K562 (cell line): Measurements from ENCODE around the gene KRT83. TPM values are rescaled to one million over a fixed set of nuclear protein-coding genes. Genes with fewer than 3 reads are reported as not detected.

ENCODE experiments used
- ATAC-seq: fragments of 200-7000 bp; cut with Tn5 transposase; 3 replicates; pipeline ENCODE4 v1.9.1; 2020; ENCODE audit warnings: moderate library complexity
- BruUV-seq: library from RNA; stranded (reverse); fragments of 400-500 nt; replicated peaks from 2 replicates; lab custom pipeline; 2021; lab: Mats Ljungman, UMichigan
- CTCF ChIA-PET: fragments of 300-600 bp; formaldehyde crosslinking; extraction: SDS; loops from one replicate; lab custom pipeline; 2021; ENCODE audit warnings: low intra/inter-chr PET ratio; lab: Yijun Ruan, JAX
- POLR2A ChIA-PET: fragments of 300-600, 350-650 bp; sonication (Branson Sonifier 250); formaldehyde crosslinking; extraction: SDS; loops from one replicate; lab custom pipeline; 2021; ENCODE audit warnings: antibody characterized with exemption, inconsistent platforms; lab: Yijun Ruan, JAX
- DNase-seq, 4 experiments: peaks; one replicate each; pipeline versions ENCODE4 v3.0.0 to v3.0.0-alpha.2; 2011 to 2018; ENCODE audit warnings: low spot score in 3 of 4, mixed read lengths in 3 of 4; ENCODE audit errors: extremely low read depth in 1 of 4
- FAIRE-seq: peaks from 2 replicates; lab custom pipeline; 2011; peaks lifted over from hg19 to GRCh38; lab: Jason Lieb, UNC
- H2AFZ ChIP-seq: 2 replicates; pipeline ENCODE4 v1.6.0; 2011; ENCODE audit warnings: low read depth, low read length, control low read depth, inconsistent platforms
- H3K27ac ChIP-seq: fragments of 200-600 bp; 3 replicates; pipeline ENCODE4 v1.8.0; 2011; ENCODE audit warnings: low read depth, mild to moderate bottlenecking, control low read depth, inconsistent platforms, low read length, moderate library complexity, mixed read lengths; ENCODE audit errors: extremely low read depth
- H3K27me3 ChIP-seq, 2 experiments: fragments of 300-600 bp in 1 of 2; 2 replicates in 1 of 2; 3 replicates in 1 of 2; pipeline versions ENCODE4 v1.6.0 to v1.8.0; 2011; ENCODE audit warnings: inconsistent platforms in 2 of 2, low read length in 2 of 2, mild to moderate bottlenecking in 1 of 2, mixed read lengths in 1 of 2, moderate library complexity in 1 of 2; ENCODE audit not compliant: control insufficient read depth in 2 of 2, insufficient read depth in 2 of 2
- H3K36me3 ChIP-seq: fragments of 300-600 bp; 3 replicates; pipeline ENCODE4 v1.8.0; 2011; ENCODE audit warnings: mild to moderate bottlenecking, low read length, inconsistent platforms; ENCODE audit not compliant: control insufficient read depth, insufficient read depth
- H3K4me1 ChIP-seq, 2 experiments: fragments of 200-600 bp in 1 of 2; replicated peaks in 1 of 2; 2 replicates in 1 of 2; 3 replicates in 1 of 2; pipeline versions ENCODE4 v1.5.1 to v1.8.0; 2011; ENCODE audit warnings: inconsistent platforms in 2 of 2, low read length in 2 of 2, mild to moderate bottlenecking in 1 of 2, mixed read lengths in 1 of 2, moderate library complexity in 1 of 2; ENCODE audit not compliant: control insufficient read depth in 2 of 2, insufficient read depth in 2 of 2
- H3K4me2 ChIP-seq: 2 replicates; pipeline ENCODE4 v1.6.1; 2011; ENCODE audit warnings: low read length, control low read depth, inconsistent platforms, mixed read lengths; ENCODE audit not compliant: insufficient read depth
- H3K4me3 ChIP-seq: fragments of 200-600 bp; sonication (generic), shearing (Covaris generic); 2 replicates; pipeline ENCODE4 v1.5.1; 2016; ENCODE audit warnings: control low read depth, inconsistent platforms
- H3K79me2 ChIP-seq: fragments of 200-600 bp; 3 replicates; pipeline ENCODE4 v1.8.0; 2011; ENCODE audit warnings: low read length, inconsistent platforms; ENCODE audit not compliant: control insufficient read depth, insufficient read depth
- H3K9ac ChIP-seq, 2 experiments: 2 replicates each; pipeline versions ENCODE4 v1.6.0 to v1.6.1; 2011; ENCODE audit warnings: low read depth in 2 of 2, low read length in 2 of 2, control low read depth in 1 of 2, inconsistent platforms in 1 of 2, mild to moderate bottlenecking in 1 of 2, mixed read lengths in 1 of 2; ENCODE audit not compliant: insufficient read depth in 1 of 2
- H3K9me1 ChIP-seq: one replicate; pipeline ENCODE4 v1.6.0; 2011; ENCODE audit warnings: inconsistent platforms, mild to moderate bottlenecking, low read length, moderate library complexity; ENCODE audit not compliant: control insufficient read depth, insufficient read depth
- H3K9me3 ChIP-seq: replicated peaks from 2 replicates; pipeline ENCODE4 v1.5.1; 2011; ENCODE audit warnings: low read depth, low read length, inconsistent platforms; ENCODE audit not compliant: control insufficient read depth, insufficient read depth
- H4K20me1 ChIP-seq: replicated peaks from 2 replicates; pipeline ENCODE4 v1.6.1; 2011; ENCODE audit warnings: low read length, inconsistent platforms, mixed read lengths; ENCODE audit not compliant: control insufficient read depth, insufficient read depth
- BCOR ChIP-seq: fragments of 450-650 bp; IDR thresholded peaks from 2 replicates; pipeline ENCODE4 v1.6.1; 2016
- EGR1 ChIP-seq: fragments of 450-650 bp; conservative IDR thresholded peaks from 2 replicates; pipeline ENCODE4 v1.6.1; 2017; ENCODE audit warnings: mild to moderate bottlenecking
- HIVEP1 ChIP-seq: fragments of 250-450 bp; sonication (Bioruptor Pico); IDR thresholded peaks from 2 replicates; pipeline ENCODE4 v1.4.0; 2020; ENCODE audit warnings: mild to moderate bottlenecking
- PHTF2 ChIP-seq: fragments of 250-450 bp; sonication (Bioruptor Pico); IDR thresholded peaks from 2 replicates; pipeline ENCODE4 v1.5.0; 2021; ENCODE audit warnings: mild to moderate bottlenecking
- RBM17 ChIP-seq: fragments of 200-400 bp; formaldehyde crosslinking; IDR thresholded peaks from 2 replicates; pipeline ENCODE4 v1.6.1; 2017; ENCODE audit warnings: low read depth, mild to moderate bottlenecking, low read length, borderline replicate concordance
- YBX1 ChIP-seq: fragments of 450-650 bp; IDR thresholded peaks from 2 replicates; pipeline ENCODE4 v1.7.1; 2016; ENCODE audit warnings: mild to moderate bottlenecking
- ZNF384 ChIP-seq: IDR thresholded peaks from 2 replicates; pipeline ENCODE4 v1.6.1; 2012; ENCODE audit warnings: low read depth, low read length, improper control_type of control experiment
- ZNF408 ChIP-seq: fragments of 250-450 bp; sonication (Bioruptor Pico); IDR thresholded peaks from 2 replicates; pipeline ENCODE4 v1.4.0; 2020; ENCODE audit warnings: low read depth, mild to moderate bottlenecking, moderate library complexity
- ZNF696 ChIP-seq: fragments of 250-450 bp; sonication (Bioruptor Pico); conservative IDR thresholded peaks from 2 replicates; pipeline ENCODE4 v1.4.0; 2020; ENCODE audit warnings: mild to moderate bottlenecking, moderate library complexity
- WGBS: fragments of 100-300 bp; shearing (Covaris generic); methylation state at CpG from one replicate; pipeline ENCODE4 v1.1.6; 2016; ENCODE audit warnings: low coverage, mixed read lengths; ENCODE audit not compliant: insufficient coverage; ENCODE audit errors: missing lambda C conversion rate; 5-methylcytosine and 5-hydroxymethylcytosine counted together
- in situ Hi-C: fragments of 300-500 bp; cut with MboI; formaldehyde crosslinking; loops from 4 replicates; pipeline ENCODE4 v1.15.0; 2018; ENCODE audit warnings: inconsistent platforms, mixed read lengths
- intact Hi-C: fragments of 100-400 bp; cut with micrococcal nuclease; formaldehyde crosslinking; loops from 2 replicates; pipeline ENCODE4 v1.14.2; 2022
- polyA plus RNA-seq, 8 experiments: library from polyadenylated mRNA; depleted of rRNA in 4 of 8; stranded (reverse) in 5 of 8; unstranded in 3 of 8; fragments of >200 nt; fragmentation: Nextera tagmentation in 2 of 8; fragmentation: Illumina TruSeq in 1 of 8; extraction: Ambion mirVana in 2 of 8; extraction: Trizol in 1 of 8; gene quantifications; 2 replicates each; pipeline versions ENCODE4 v1.2.1 to v1.2.3, GENCODE V29; 2011 to 2014; ENCODE audit warnings: inconsistent platforms in 1 of 8, missing spikeins in 1 of 8
- total RNA-seq, 7 experiments: library from RNA; depleted of rRNA in 6 of 7; stranded (reverse); fragments of >200 nt in 6 of 7; fragmentation: Illumina TruSeq in 2 of 7; extraction: Trizol in 2 of 7; gene quantifications; 2 replicates each; pipeline versions ENCODE4 v1.2.1 to v1.2.3, GENCODE V29; 2011 to 2021; ENCODE audit warnings: low replicate concordance in 1 of 7
- TF ChIP-seq, protein P1 (sequence below): fragments of 250-450 bp; sonication (Bioruptor Pico); IDR thresholded peaks from 2 replicates; pipeline ENCODE4 v1.4.0; 2020
- TF ChIP-seq, protein P2 (sequence below): fragments of 450-650 bp; conservative IDR thresholded peaks from 2 replicates; pipeline ENCODE4 v1.6.1; 2016; ENCODE audit warnings: missing genetic modification characterization, low read depth, mild to moderate bottlenecking, missing compliant biosample characterization, moderate library complexity

Gene KRT83
- total and polyA plus RNA-seq, 9 of the 15 experiments (the other 6 are each of a cell fraction or from before 2014, with no cell fraction given): not detected

DNA sequence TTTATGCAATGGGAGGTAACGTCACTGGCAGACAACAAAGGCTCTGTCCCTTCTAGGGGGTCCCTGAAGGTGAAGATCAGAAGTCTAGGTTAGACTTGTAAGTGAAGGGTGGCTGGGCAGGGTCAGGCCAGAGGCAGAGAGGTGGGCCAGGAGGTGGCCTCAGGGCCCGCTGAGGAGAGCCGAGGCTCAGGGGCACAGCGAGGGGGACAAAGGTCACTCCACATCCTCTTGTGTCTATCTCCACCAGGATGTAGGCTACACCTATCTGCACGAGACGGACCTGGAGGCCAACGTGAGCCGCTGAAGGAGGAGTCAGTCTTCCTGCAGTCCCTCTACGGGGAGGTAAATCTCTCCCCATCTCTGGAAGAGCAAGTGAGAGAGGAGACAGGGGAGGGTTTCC is 25.8 kb upstream of the KRT83 start:
- Histone ChIP-seq H3K27ac (no peak overlapping the region), H3K9me3 (no peaks in the 10 kb centered on the region), H3K4me2 (no peak overlapping the region), H3K27me3 (peaks cover 14 to 50% of the 10 kb centered on the region in 2 experiments; a peak in 3 of 5 replicates), H3K4me3 (no peak overlapping the region), H3K4me1 (no peaks in the 10 kb centered on the region), H4K20me1 (no peaks in the 10 kb centered on the region; the same call in 1 of the 2 replicates), H3K9ac (no peak overlapping the region), H3K36me3 (no peaks in the 10 kb centered on the region), H2AFZ (no peak overlapping the region), H3K79me2 (no peaks in the 10 kb centered on the region), H3K9me1 (peaks cover 3% of the 10 kb centered on the region)
- 0% methylated on average over 8 of the region's 9 CpGs for WGBS
- intact Hi-C loops: no loop called here
- ChIA-PET CTCF (no interaction called here), POLR2A (no interaction called here)
- no peak for DNase-seq
- TF ChIP-seq HIVEP1 (no peak), ZNF408 (no peak), EGR1 (no peak), ZNF384 (no peak), BCOR (no peak), PHTF2 (CRISPR knock-in tag) (no peak), YBX1 (no peak), RBM17 (no peak), ZNF696 (no peak)
- TF ChIP-seq, protein P1, sequence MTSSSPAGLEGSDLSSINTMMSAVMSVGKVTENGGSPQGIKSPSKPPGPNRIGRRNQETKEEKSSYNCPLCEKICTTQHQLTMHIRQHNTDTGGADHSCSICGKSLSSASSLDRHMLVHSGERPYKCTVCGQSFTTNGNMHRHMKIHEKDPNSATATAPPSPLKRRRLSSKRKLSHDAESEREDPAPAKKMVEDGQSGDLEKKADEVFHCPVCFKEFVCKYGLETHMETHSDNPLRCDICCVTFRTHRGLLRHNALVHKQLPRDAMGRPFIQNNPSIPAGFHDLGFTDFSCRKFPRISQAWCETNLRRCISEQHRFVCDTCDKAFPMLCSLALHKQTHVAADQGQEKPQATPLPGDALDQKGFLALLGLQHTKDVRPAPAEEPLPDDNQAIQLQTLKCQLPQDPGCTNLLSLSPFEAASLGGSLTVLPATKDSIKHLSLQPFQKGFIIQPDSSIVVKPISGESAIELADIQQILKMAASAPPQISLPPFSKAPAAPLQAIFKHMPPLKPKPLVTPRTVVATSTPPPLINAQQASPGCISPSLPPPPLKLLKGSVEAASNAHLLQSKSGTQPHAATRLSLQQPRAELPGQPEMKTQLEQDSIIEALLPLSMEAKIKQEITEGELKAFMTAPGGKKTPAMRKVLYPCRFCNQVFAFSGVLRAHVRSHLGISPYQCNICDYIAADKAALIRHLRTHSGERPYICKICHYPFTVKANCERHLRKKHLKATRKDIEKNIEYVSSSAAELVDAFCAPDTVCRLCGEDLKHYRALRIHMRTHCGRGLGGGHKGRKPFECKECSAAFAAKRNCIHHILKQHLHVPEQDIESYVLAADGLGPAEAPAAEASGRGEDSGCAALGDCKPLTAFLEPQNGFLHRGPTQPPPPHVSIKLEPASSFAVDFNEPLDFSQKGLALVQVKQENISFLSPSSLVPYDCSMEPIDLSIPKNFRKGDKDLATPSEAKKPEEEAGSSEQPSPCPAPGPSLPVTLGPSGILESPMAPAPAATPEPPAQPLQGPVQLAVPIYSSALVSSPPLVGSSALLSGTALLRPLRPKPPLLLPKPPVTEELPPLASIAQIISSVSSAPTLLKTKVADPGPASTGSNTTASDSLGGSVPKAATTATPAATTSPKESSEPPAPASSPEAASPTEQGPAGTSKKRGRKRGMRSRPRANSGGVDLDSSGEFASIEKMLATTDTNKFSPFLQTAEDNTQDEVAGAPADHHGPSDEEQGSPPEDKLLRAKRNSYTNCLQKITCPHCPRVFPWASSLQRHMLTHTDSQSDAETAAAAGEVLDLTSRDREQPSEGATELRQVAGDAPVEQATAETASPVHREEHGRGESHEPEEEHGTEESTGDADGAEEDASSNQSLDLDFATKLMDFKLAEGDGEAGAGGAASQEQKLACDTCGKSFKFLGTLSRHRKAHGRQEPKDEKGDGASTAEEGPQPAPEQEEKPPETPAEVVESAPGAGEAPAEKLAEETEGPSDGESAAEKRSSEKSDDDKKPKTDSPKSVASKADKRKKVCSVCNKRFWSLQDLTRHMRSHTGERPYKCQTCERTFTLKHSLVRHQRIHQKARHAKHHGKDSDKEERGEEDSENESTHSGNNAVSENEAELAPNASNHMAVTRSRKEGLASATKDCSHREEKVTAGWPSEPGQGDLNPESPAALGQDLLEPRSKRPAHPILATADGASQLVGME (CRISPR knock-in tag): no peak
- TF ChIP-seq, protein P2, sequence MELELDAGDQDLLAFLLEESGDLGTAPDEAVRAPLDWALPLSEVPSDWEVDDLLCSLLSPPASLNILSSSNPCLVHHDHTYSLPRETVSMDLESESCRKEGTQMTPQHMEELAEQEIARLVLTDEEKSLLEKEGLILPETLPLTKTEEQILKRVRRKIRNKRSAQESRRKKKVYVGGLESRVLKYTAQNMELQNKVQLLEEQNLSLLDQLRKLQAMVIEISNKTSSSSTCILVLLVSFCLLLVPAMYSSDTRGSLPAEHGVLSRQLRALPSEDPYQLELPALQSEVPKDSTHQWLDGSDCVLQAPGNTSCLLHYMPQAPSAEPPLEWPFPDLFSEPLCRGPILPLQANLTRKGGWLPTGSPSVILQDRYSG (tag): no peak
- no peak for ATAC-seq
- no peak for FAIRE-seq
- in situ Hi-C loops: no loop called here
- no TSS peak for BruUV-seq
